CD4-positive, alpha-beta T cell treated with Interferon gamma for 1 hour (primary cell): Measurements from ENCODE around the gene FSIP1.

ENCODE experiments used
- DNase-seq: peaks from one replicate; pipeline ENCODE4 v3.0.0-alpha.2; 2020

Gene FSIP1

DNA sequence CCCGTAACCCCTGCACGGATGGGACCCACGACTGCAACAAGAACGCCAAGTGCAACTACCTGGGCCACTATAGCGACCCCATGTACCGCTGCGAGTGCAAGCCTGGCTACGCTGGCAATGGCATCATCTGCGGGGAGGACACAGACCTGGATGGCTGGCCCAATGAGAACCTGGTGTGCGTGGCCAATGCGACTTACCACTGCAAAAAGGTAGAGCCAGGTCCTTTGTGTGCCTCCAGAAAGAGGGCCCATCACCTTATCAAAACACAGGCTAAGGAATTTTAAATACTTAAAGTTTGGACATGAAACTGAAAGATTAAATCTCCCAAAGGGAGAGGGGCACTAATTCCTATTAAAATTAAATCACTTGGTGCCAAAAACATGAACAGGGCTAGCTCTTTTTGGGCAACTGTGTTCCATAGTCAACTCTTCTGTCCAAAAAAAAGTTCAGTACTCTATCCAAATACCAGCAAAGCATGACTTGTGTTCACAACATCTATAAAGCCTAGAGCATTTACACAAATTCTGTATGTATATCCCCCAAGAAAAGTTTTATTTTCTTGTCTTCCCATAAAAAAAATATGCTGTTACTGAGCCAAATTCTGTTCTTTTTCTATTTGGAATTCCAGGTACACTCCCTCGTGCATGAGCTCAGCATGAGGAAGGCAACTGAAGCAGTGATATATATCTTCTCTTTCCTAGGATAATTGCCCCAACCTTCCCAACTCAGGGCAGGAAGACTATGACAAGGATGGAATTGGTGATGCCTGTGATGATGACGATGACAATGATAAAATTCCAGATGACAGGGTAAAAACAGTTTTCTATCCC, 192.6 kb downstream of the FSIP1 start:
- no peak for DNase-seq

DNA sequence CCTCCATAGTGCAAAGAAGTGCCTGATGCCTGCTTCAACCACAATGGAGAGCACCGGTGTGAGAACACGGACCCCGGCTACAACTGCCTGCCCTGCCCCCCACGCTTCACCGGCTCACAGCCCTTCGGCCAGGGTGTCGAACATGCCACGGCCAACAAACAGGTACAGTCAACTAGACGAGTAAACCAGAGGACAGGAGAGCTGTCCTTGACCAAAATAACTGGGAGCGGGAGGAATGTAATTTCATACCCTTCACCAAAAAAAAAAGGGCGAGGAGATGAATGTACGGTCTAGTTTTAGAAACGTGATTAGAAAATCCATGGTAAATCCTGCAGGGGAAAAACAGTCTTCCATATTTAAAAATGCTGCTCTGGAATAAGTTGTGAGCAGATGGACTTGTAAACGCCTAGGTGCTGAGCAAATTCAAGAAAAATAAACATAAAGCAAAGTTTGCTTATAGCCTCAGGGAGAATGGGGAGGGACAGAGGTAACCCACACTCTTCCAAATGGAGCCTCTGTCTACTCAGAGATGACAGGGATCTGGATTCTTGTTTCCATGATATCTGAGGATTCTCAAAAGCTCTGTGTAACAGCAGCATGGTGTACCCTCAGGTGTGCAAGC, 193.3 kb downstream of the FSIP1 start:
- no peak for DNase-seq

DNA sequence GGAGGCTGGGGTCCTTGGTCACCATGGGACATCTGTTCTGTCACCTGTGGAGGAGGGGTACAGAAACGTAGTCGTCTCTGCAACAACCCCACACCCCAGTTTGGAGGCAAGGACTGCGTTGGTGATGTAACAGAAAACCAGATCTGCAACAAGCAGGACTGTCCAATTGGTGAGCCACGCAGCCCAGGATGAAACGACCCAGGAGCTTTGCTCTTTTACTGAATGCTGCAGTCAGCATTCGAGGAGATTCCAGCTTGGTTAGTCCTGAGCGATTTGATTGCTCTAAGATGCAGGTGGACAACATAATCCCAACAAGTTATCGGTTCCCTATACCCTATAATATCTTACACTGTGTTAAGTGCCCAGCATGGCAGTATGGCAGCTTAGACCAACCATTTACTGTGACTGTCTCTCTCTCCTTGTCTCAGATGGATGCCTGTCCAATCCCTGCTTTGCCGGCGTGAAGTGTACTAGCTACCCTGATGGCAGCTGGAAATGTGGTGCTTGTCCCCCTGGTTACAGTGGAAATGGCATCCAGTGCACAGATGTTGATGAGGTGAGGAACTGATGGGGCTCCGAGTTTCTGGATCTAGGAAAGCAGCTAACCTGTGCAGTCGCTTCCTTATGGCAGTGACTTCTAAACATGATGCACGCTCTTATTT, 194.0 kb downstream of the FSIP1 start:
- no peak for DNase-seq

DNA sequence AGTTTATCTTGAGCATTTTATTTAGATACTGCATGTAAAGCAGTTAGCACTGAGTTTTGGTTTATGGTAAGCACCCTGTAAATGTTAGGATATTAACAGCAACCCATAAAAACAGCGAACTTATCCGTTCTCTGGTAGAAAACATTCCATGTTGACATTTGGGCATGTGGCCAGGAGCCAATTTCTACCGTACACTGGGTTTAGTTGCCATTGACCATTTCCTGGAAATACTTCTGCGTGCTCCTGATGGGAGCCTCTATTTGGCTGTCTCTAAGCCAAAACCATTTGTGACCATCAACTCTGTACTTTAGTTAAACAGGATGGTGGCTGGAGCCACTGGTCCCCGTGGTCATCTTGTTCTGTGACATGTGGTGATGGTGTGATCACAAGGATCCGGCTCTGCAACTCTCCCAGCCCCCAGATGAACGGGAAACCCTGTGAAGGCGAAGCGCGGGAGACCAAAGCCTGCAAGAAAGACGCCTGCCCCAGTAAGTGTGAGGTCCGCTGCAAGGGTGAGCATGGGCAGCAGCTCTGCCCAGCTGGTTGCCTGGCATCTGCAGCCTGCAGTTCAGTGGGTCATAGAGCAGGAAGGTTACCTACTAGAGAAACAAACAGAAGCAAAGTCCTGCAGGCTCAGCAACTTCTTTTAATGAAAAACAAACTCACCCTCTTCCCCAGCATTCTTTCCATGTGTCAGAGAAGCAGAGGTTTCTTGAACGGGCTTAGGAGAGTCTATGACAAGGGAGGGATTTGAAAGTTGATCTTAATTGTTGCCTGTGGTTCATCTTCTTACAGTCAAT, 194.7 kb downstream of the FSIP1 start:
- DNase-seq, result no peak

DNA sequence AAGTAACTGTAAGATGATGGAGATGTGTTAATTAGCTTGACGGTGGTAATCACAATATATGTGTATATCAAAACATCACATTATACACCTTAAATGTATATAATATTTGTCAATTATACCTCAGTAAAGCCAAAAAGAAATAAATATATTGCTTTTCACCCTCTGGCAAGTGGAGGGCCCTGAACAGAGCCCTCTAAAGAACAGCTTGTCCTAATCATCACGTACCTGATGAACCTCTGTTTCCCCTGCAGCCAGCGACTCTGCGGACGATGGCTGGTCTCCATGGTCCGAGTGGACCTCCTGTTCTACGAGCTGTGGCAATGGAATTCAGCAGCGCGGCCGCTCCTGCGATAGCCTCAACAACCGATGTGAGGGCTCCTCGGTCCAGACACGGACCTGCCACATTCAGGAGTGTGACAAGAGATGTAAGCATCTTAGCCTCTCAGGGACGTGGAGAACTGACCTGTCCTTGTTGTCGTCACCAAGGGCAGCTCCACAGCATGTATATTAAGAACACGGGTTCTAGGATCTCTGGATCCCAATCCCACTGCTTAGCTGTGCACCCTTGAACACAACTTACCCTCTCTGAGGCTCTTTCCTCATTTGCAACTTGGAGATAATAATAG, 195.4 kb downstream of the FSIP1 start:
- DNase-seq, result no peak

DNA sequence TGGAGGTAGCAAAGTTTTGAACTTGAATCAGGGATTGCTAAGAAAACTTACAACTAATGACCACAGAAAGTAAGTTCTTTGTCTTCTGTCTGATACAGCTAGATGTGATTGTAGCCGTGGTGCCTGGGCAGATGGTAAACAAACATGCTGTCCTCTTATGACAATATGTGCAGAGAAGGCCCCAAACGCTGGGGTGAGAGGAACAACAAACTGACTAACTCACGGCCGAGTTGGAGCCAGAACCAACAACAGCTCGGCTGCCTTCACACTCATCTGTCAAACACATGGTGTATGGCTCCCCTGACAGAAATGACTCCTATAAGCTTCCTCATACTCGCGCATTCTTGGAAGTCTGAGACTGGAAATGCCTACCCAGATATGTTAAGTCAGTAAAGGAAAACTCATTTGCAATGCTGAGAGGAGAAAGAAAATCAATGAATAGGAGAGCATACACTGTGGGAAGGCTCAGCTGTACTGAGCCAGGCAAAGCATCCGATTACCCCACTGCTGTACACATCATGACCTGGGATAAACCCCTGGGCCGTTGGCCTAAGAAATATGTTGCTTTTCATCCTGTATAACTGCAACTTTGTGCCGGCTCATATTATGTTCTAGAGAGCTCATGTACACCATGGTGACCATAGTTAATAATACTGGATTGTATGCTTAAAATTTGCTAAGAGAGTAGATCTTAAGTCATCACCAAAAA, 196.1 kb downstream of the FSIP1 start:
- DNase-seq, result no peak

DNA sequence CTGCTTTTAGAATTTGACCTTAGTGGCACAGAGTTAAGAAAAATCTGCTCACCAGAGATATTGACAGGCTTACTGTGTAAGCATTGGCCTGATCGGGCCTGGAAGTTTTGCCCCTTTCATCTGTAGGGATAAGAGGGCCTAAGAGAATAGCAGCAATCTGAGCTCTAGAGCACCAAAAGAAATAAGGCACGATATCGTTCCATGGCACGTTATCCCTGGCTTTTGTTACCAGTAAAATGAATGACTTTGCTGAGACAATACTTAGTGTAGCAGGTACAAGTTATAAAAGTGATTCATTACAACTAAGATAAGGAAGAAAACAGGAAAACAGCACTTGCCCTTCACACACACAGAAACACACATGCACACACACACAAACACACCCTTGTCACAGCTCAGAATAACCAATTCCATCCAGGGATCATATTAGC, 196.8 kb downstream of the FSIP1 start:
- DNase-seq, result no peak

DNA sequence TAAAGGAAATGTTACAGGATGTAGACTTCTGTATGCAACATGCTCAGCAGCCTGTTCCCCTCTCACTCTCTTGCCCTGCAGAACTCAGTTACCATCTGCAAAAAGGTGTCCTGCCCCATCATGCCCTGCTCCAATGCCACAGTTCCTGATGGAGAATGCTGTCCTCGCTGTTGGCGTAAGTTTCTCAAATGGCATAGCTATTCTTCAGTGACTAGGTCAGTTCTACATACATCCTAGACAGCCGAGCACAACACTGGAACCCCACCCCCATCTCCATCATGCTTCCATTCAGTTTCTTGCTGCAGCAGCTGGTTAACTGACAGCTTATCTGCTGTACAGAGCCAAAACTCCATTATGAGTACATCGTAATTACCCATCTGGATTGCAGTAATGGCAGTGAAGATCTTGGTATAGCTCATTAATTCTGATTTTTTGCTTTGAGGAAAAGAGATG, 197.2 kb downstream of the FSIP1 start:
- DNase-seq, result no peak

DNA sequence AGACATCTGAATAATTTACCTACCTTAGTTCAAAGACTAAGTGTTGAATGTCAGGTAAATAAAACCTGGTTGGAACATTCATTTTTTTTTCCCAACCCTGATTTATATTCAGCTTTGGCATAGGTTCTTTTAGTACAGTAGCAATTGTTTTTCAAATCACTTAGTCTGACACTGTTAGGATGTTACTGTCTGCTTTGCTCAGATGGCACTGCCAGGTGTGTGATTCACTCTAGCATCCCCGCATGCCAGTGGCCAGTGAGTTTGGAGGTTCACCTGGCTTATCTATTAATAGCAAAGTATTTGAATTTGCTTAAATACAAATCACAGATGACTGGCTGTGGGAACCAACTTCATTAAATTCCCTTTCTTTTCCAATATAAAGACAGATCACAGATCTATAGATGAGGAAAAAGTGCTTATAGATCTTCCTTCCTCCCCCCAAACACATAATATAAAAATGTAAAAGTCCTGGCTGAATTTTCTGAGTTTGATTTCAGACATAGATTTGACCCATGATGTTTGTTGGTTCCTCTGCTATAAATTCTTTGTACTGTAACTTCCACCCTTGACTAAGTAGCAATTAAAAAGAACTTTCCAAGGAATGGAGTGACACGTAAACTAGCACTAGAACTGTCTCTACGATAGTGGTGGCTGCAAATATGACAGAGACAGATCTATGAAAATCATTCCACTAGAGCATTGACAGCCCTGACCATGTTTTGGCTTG, 197.8 kb downstream of the FSIP1 start:
- no peak for DNase-seq

DNA sequence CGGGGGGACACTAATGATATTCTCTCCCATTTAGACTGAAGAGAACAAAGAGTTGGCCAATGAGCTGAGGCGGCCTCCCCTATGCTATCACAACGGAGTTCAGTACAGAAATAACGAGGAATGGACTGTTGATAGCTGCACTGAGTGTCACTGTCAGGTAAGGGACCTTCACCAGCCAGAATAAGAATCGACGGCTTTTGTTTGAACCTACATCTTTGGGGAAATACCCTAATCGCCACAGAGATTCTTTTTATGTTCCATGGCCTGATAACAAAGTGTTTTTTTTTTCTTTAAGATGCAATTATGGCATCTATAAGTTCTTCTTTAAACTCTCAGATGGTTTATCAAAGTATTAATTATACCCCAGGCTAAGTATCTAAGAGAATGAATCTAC, 198.4 kb downstream of the FSIP1 start:
- DNase-seq, result no peak

DNA sequence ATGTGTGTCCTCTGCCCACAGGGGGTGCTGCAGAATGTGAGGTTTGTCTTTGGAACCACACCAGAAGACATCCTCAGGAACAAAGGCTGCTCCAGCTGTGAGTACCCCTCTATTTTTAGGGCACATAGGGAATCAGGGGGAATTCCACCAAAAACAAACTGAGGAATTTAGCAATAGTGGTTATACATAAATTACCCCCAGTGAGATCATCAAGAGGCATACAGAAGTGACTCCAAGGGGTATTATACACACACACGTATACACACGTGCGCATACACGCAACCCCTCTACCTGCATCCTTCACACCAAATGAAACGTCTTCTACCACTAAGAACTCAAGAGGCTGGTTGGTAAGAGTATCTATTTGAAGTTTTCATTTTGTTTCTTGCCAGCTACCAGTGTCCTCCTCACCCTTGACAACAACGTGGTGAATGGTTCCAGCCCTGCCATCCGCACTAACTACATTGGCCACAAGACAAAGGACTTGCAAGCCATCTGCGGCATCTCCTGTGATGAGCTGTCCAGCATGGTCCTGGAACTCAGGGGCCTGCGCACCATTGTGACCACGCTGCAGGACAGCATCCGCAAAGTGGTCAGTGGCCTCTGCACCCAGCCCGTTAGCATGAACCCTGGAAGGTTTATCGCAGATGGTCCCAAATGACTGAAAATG, 198.9 kb downstream of the FSIP1 start:
- no peak for DNase-seq

DNA sequence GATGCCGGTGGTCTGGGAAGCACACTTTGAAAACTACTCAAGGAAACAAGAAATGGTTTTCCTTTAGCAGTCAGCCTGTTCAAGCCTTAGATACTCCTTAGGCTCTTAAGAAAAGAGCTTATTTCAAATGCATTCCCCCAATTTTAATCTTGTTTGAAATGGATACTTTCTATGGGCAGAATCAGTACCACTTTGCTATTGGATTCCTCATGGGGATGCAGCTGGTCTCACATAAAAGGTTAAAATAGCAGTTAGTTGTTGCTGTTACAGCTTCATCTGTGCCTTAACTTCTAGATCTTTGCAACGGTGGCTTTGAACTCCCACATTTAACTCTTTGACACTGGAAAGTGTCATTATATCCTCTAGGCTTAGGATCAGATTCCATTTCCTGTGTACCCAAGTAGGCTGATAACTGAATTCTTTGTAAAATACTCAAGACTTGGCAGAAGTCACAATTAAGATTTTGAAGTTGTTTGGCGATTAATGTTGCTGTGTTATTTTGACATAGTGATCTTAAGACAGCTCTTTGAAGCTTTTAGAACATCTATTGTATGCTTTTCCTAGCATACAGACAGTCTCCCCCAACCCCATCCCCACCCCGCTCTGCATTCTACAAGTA, 199.6 kb downstream of the FSIP1 start:
- no peak for DNase-seq

DNA sequence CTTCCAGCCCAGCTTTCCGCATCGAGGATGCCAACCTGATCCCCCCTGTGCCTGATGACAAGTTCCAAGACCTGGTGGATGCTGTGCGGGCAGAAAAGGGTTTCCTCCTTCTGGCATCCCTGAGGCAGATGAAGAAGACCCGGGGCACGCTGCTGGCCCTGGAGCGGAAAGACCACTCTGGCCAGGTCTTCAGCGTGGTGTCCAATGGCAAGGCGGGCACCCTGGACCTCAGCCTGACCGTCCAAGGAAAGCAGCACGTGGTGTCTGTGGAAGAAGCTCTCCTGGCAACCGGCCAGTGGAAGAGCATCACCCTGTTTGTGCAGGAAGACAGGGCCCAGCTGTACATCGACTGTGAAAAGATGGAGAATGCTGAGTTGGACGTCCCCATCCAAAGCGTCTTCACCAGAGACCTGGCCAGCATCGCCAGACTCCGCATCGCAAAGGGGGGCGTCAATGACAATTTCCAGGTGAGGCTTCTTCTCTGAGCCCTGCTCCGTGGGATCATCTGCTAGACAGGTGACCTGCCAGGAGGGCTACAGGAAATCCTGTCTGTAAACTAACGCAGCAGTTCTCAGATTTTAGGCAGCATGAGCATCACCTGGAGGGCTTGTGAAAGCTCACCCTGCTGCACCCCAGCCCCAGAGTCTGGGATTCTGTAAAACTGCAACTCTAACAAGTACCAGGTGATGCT, 200.2 kb downstream of the FSIP1 start:
- DNase-seq, result no peak

DNA sequence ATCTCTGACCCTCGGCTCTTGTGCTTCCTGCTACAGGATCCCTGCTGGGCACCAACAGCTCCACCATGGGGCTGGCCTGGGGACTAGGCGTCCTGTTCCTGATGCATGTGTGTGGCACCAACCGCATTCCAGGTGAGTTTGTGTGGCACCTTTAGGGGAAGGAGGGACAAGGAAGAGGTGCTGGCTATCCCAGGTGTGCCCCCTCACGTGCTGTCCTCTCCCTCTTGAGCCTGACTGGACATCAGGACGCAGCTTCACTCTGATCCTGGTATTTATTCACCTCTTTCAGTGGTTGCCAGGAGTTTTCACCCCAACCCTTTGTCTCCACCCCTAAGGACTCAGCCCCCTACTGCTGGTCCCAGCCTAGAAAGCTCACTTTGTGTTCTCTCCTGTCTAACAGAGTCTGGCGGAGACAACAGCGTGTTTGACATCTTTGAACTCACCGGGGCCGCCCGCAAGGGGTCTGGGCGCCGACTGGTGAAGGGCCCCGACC, 200.8 kb downstream of the FSIP1 start:
- no peak for DNase-seq

DNA sequence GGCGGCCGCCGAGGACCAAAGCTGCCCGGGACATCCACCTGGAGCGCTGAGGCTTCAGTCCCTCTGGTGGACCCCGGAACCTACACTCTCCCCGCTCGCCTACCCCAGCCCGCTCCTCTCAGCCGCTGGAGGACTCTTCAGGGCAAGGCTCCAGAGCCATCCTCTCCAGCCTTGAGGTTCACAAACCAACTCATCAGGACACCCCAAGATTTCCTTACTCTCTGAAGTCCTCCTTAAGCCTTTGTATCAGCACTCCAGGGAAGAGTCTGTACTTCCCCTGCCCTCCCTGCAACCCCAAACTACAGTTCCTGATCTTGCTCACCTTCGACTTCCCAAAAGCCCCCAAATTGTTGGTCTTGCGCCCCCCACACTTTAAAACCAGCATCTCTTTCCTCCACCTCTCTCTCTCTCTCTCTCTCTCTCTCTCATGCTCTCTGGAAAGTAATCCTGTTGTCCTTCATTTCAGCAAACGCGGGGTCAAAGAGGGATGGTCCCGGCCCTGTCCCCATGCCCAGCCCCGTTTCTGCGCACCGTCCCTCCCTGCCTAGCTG, 201.3 kb downstream of the FSIP1 start:
- DNase-seq, result no peak

DNA sequence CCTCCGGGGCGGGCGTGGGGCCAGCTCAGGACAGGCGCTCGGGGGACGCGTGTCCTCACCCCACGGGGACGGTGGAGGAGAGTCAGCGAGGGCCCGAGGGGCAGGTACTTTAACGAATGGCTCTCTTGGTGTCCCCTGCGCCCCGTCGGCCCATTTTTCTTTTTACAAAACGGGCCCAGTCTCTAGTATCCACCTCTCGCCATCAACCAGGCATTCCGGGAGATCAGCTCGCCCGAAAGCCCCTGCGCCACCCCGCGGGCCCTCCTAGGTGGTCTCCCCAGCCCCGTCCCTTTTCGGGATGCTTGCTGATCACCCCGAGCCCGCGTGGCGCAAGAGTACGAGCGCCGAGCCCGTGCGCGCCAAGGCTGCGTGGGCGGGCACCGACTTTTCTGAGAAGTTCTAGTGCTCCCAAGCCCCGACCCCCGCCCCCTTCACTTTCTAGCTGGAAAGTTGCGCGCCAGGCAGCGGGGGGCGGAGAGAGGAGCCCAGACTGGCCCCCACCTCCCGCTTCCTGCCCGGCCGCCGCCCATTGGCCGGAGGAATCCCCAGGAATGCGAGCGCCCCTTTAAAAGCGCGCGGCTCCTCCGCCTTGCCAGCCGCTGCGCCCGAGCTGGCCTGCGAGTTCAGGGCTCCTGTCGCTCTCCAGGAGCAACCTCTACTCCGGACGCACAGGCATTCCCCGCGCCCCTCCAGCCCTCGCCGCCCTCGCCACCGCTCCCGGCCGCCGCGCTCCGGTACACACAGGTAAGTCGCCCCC, 202.0 kb downstream of the FSIP1 start, which contains the start of gene THBS1:
TSS of gene THBS1 (plus strand) at position 595 of the 757 bp plus-strand sequence. CDS start 779 bp downstream, outside the sequence.
- peak; percentile 2 for DNase-seq

DNA sequence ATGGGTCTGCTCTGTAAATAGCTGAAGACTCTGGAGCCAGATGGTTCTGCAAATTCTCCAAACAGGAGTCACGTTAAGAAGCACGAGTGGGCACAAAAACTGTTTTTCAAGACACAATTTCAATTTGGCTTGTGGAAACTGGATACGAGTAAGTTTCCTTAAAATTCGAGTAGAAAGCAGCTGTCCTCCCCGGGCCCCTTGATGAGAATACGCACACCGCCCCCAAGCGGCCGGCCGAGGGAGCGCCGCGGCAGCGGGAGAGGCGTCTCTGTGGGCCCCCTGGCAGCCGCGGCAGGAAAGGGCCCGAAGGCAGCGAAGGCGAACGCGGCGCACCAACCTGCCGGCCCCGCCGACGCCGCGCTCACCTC, 202.5 kb downstream of the FSIP1 start:
- peak; percentile 80 for DNase-seq

DNA sequence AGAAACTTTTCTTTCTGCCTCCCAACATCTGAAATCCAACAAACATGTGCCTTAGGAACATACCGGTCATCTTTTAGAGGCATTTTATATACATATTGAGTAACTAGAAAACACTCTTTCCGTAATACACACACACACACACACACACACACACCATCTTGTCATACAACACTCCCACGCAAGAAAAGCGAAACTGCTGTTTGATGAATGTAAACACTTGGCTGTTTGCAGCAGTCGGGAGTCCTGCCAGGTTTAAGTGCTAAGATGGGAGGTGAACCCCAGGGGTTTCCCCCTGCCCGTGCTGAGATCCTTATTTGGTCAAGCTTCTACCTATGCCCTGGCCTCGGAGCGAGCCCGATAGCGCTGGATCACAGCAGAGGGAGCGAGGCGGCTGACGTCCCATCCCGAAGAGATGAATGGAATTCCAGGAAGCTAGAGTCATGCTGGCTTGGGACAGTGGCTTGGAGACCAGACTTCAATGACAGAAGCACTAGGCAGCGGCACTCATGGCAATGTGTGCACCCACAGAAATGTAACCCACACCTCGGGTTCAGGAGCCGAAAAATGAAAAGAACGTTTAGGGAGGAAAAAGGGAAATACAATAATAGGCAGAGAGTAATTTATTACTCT, 203.0 kb downstream of the FSIP1 start:
- no peak for DNase-seq
